GM12874 (cell line): Measurements from ENCODE around the gene ZNF135.

Experiments used
- TF ChIP-seq, protein P1 (sequence below): IDR thresholded peaks from 2 replicates; pipeline ENCODE4 v1.5.1; 2011; ENCODE audit warnings: low read depth, mild to moderate bottlenecking, control low read depth, low read length, moderate library complexity; ENCODE audit not compliant: insufficient read depth

The ZNF135 gene

DNA sequence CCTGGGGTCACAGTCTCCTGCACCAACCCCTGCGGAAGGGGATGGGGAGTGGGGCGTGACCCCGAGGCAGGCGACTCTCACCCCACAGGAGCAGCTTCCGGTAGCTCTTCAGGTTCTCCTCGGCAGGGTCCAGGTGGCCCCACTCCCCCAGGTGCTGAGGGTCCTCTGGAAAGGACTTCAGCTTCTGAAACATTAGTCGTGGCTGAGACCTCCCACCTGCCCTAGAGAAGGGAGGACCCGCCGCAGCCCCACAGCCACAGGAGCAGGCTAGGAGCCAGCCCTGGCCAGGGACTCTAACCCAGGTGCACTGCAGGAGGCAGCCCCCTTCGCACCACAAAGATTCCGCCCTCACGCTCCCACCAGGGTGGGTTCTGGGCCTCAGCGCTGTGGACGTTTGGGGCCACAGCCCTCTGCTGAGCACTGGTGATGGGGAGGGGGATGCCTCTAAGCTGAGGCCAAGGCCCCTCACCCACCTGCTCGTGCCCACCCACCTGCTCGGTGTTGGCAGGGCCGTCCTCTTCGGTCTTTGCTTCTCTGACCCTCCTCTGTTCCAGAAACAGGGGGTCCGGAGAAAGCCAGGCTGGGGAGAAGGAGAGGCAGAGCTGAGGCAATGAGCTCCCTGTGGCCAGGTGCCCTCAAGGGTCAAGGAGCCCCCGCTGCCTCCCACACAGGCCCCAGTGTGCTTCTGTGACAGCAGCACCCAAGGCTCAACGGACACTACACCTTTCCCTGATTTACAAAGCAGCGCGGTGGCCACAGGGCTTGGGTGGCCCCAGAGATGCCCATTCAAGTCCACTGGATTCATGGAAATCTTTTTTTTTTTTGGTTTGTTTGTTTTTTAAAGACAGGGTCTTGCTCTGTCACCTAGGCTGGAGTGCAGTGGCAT, 28.0 kb downstream of the ZNF135 start:
- TF ChIP-seq, protein P1, sequence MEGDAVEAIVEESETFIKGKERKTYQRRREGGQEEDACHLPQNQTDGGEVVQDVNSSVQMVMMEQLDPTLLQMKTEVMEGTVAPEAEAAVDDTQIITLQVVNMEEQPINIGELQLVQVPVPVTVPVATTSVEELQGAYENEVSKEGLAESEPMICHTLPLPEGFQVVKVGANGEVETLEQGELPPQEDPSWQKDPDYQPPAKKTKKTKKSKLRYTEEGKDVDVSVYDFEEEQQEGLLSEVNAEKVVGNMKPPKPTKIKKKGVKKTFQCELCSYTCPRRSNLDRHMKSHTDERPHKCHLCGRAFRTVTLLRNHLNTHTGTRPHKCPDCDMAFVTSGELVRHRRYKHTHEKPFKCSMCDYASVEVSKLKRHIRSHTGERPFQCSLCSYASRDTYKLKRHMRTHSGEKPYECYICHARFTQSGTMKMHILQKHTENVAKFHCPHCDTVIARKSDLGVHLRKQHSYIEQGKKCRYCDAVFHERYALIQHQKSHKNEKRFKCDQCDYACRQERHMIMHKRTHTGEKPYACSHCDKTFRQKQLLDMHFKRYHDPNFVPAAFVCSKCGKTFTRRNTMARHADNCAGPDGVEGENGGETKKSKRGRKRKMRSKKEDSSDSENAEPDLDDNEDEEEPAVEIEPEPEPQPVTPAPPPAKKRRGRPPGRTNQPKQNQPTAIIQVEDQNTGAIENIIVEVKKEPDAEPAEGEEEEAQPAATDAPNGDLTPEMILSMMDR = no peak

DNA sequence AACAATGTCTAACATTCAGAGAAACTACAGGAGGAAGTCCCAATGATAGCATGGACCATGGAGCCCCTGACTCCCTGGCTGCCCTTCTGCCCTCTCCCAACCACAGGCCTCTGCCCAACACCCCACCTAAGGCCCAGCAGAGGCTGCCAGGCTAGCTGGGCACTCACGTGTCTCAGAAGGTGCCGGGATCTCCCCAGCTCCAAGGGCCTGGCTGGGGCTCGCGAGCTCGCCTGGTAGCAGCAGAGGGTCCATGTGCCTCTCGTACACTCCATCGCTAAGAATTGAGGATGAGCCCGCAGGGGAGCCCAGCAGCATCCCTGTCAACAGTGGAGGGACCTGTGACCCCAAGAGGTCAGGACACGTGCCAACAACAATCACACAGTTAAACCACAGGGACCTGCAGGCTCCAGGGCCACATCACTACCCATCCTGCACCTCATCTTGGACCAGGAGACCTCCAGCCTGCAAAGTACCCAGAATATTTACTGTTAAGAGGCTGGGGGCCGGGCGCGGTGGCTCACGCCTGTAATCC, 29.5 kb downstream of the ZNF135 start:
- TF ChIP-seq, protein P1 = no peak

DNA sequence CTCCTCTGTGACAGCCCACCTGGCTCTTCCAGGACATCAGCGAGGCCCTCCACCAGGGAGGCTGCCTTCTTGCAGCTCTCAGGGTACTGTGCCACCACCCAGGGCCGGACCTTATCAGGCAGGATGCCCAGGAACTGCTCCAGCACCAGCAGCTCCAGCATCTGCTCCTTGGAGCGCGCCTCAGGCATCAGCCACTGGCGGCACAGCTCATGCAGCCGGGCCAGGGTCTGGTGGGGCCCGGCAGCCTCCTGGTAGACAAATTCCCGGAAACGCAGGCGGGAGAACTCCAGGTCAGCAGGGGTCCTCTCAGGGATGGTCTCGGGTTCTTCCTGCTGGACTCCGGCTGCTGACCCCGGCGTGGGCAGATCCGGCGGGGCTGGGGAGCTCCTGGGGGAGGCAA, 30.8 kb downstream of the ZNF135 start:
- TF ChIP-seq, protein P1 = no peak

DNA sequence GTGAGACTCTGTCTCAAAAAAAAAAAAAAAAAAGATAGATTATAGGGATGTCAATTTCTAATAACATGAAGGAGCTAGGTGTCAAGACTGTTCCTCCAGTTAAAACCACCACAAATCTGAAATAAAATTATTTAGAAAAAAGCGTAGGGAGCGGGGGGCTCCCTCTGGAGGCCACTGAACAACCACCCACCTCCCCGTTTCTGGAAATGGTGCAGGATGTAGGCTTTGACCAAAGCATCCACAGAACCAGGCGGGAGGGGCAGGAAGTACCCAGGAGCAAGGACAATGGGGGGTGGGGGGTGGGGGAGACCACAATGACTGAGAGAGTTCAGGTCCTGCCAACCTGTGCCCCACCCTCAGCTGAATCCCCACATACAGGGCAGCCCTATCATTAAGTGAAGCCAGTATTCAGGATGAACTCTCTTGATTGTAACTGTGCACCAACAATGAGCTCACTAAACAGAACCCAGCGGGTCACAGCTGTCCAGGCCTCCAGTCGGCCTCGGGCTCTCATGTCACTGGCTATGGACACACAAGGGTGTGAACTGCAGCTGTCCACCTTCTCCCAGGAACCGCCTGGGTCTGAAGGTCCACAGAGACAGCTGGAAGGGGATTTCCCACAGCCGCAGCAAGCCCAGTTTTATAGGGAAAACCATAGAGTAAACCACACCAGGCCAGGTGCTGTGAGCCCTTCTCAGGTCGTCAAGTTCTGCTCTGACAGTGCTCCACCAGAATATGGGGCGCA, 32.3 kb downstream of the ZNF135 start:
- TF ChIP-seq, protein P1 = no peak

DNA sequence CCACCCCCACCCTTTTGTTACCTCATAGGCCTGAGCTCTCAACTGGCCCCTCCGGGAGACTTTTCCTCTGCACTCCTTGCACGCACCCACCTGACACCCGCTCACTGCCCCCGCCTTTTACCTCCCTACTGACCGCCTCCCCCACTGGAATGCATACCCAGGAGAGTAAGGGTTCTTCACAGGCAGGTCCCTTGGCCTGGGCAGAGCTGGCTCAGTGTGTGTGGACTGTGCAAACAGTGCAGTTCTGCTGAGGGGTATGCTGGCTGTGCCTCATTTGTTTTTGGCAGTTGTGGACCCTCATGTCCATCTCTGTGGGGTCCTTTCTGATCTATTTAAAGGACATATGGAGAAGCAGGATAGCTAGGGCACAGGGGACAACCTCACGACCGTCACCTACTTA, 34.0 kb downstream of the ZNF135 start:
- TF ChIP-seq, protein P1 = no peak

DNA sequence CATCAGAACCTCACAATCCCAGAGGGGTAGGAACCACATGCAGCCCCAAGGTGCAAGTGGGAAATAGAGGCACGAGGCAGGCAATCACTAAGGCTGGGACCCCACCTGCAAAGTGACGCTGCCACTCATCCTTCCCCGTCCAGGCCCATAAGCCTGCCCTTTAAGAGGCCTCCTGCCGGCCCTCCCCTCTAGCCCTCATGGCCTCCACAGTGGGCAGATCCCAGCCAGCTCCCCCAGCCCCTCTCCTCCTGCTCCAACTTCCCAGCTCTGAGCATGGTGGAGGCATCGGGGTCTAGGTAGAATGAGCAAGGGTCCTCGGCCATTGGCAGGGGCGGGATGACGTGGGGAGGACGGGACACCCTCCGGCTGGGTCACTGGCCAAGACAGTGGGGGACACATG, 36.2 kb downstream of the ZNF135 start:
- TF ChIP-seq, protein P1 = no peak

DNA sequence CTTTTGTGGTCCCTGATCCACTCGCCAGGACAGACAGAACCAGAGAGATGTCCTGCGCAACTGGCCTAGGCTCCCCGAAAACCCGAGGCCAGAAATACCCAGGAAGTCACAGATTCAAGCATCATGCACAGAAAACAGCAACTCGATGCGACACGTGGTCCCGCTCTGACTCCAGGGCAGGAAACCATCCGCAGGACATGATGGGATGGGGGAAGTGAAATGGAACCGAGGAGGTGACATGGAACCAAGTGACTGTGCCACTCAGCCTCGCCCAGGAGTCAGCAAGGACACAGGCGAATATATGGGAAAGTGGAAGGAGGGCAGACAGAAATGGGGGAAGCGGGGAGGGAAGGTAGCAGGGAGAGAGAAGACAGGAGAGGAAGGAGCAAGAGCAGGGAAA, 37.8 kb downstream of the ZNF135 start:
- TF ChIP-seq, protein P1 = no peak
